WI38 (cell line): ENCODE measurements around the gene ARID1B.

ENCODE experiments used
- H3K4me3 ChIP-seq: 2 replicates; pipeline ENCODE4 v1.5.1; 2011; ENCODE audit warnings: low read depth, mild to moderate bottlenecking, control low read depth, low read length
- TF ChIP-seq, protein P1 (sequence below): IDR thresholded peaks from 2 replicates; pipeline ENCODE4 v1.5.1; 2012; ENCODE audit warnings: low read depth, mild to moderate bottlenecking, control low read depth, low read length

Gene ARID1B

DNA sequence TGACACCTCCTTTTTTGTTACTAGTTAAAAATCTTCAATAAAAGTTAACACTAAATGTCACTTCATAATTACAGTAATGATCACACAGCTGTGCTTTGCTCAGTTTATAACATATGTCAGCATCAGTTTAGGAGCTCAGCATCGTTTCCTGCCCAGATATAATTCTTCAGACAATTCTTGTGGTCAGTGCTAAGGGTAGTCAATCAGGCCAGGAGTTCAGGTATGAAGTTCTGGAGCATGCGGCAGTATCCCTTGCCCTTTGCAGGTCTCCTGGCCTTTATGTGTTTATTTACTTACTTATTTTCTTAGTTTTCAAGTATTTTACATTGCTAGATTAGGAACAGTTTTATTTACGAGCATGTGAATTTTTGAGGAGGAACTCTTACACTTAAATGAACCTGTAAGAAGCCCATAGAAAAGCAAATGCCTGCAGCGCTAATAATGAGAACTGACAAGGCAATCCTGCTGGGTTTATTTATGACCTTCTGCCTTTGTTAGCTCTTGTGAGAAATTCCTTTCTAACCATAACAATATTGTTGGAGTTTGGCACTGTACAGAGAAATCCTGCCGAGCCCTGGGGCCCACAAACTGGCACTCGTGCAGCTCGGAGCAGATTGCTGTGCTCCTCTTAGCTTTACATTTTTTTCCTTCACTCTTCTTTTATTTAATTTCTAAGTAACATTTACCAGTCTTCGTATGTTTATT is 293.4 kb downstream of the ARID1B start:
- H3K4me3 ChIP-seq = no peak overlapping the region
- TF ChIP-seq, protein P1, sequence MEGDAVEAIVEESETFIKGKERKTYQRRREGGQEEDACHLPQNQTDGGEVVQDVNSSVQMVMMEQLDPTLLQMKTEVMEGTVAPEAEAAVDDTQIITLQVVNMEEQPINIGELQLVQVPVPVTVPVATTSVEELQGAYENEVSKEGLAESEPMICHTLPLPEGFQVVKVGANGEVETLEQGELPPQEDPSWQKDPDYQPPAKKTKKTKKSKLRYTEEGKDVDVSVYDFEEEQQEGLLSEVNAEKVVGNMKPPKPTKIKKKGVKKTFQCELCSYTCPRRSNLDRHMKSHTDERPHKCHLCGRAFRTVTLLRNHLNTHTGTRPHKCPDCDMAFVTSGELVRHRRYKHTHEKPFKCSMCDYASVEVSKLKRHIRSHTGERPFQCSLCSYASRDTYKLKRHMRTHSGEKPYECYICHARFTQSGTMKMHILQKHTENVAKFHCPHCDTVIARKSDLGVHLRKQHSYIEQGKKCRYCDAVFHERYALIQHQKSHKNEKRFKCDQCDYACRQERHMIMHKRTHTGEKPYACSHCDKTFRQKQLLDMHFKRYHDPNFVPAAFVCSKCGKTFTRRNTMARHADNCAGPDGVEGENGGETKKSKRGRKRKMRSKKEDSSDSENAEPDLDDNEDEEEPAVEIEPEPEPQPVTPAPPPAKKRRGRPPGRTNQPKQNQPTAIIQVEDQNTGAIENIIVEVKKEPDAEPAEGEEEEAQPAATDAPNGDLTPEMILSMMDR = no peak

DNA sequence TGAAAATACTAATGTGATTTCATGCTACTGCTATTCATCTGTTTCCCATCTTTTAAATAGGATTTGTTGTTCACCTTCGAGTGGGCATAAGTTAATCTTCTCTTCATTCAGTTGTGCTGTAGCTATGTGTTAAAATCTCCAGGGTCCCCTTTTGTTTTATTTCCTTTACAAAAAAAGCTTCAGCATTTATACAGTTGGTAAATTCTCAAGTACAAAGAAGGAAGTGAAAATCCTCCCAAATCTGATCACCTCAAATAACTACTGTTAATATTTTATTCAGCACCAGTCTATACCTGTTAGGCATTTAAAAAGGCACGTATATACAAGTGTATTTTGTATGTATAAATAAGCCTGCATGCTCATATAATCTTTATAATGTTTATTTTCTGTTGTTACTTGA is 294.9 kb downstream of the ARID1B start:
- TF ChIP-seq, protein P1 = no peak
- no peak overlapping the region for H3K4me3 ChIP-seq

DNA sequence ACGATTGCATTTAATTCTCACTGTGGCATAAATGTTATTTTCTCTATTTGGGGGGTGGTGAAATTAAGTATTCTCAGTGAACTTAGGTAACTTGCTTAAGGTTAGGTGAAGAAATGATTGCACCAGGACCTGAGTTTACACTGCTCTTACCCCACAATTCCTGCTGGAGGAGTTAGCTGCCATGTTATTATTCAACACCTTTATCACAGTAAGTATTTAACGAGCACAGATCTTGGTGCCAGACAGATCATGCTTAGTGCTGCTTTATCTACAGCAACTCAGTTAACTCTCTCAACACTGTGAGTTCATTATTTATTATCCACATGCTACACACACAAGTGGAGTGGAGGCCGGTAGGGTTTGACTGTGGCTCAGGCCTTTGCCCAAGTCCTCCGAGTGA is 296.4 kb downstream of the ARID1B start:
- no peak overlapping the region for H3K4me3 ChIP-seq
- TF ChIP-seq, protein P1 = no peak

DNA sequence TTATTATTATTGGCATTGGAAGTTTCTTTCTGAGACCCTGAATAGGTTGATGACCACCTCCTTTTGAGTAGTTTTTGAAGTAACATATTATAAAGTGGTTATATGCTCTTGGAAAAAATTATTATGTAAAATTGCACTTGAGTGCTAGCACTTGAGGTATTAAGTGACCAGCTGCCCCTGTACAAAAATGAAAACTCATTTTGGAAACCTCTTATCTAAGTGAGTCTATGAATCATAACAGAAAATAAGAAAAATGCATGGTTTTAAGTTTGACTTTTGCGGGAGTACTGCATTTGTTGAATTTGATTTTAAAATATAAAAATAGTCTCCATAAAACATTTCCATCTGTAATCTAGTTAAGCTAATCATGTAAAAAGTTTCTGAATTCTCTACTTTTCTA is 297.8 kb downstream of the ARID1B start:
- H3K4me3 ChIP-seq = no peak overlapping the region
- TF ChIP-seq, protein P1 = no peak

DNA sequence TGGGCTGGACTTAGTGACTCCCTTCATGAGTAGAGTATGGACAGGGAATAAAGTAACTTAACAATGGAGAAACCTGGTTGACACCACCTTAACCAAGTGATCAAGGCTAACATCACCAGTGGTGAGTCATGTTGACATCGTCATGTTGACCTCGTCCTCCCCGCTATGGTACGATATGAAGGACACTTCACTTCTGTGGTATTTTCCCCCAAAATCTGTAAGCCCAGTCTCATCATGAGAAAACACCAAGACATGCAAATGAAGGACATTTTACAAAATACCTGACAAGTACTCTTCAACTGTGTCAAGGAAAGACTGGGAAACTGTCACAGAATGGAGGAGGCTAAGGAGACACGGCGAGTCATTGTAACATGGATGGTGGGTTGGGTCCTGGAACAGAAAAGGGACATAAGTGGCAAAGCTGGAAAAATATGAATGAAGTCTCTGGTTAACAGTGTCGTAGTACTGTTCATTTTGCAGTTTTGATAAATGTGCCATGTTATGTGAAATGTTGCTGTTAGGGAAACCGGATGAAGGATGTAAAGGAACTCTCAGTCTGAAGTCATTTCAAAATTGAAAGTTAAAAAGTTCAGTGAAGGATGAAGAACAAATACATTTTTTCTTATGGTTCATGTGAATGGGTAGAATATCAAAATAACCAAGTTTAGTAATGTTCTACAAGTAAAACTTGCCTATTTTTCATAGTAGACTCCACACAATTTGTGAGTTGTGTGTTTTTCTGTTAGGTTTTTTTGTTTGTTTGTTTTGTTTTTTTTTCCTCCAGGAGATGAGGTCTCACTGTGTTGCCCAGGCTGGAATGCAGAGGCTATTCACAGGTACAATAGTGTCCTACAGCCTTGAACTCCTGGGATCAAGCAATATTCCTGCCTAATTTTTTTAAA is 298.6 kb downstream of the ARID1B start:
- TF ChIP-seq, protein P1 = no peak
- H3K4me3 ChIP-seq = no peak overlapping the region

DNA sequence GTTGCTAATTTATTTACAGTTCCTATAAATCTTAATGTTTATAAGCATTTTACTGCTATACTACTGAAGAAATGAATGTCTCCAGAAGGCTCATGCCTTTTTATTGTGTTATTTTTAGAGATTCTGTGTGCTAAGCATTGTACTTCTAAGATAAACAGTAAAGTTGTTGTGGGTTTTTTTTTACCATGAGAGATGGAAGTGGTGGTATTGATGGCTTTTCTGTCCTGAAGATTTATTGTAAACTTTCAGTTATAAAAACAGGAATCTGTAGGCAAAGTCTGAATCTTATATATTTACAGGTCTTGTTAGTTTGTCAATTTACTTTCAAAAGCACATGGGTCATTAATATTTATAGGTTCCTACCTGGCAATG is 299.3 kb downstream of the ARID1B start:
- H3K4me3 ChIP-seq = no peak overlapping the region
- TF ChIP-seq, protein P1 = no peak

DNA sequence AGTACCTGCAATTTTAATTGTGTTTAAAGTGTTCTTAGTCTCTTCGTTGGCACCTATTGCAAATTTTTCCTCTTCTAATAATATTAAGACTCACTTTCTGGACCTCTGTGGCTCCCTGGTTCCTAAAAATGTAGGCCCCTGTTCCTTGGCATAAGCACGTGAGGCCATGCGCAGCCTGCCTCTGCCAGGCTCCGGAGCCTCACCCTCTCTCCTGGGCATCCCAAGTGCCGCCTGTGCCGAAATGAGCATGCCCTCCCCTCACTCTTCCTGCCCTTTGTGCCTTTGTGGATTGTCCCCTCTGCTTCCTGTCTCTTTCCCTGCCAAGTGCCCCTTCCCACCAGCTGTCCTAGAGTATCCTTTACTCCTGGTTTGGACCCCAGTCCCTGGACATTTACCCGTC is 300.1 kb downstream of the ARID1B start:
- TF ChIP-seq, protein P1 = no peak

More for the DNA sequence above, 300.1 kb downstream of the ARID1B start:
- no peak overlapping the region for H3K4me3 ChIP-seq
